ENCODE data around the gene SAMD4B. TPM values are rescaled to one million over a fixed set of nuclear protein-coding genes. Genes with fewer than 3 reads are reported as not detected.
A peak's percentile ranks its signal among the peaks of the same experiment; 100 is the strongest.

SAMD4B gene
- total and polyA plus RNA-seq, 2 experiments from 2014 or later, result 104 to 172 TPM

GRCh38 chr19:39296055-39296645 lies 46.1 kb upstream of the SAMD4B start, which contains the start of gene IFNL1:
TSS of gene IFNL1 (plus strand) at chr19:39296407. CDS start at chr19:39296422, 15 bp downstream.
- no peaks in the 10 kb centered on the region for H3F3A ChIP-seq (replicated peaks; ENCODE audit: low read depth)
- H2AFZ ChIP-seq, result no peak within 1 kb of the TSS
- Mint-ChIP-seq H3K9me3 (no peaks in the 10 kb centered on the region), H3K4me1 (peaks cover 3% of the 10 kb centered on the region; the same call in 2 of the 3 replicates), H3K27me3 (ENCODE audit: insufficient read depth, low read depth, poor library complexity) (peaks cover 9% of the 10 kb centered on the region), H3K27ac (no peak within 1 kb of the TSS), H3K4me3 (no peak within 1 kb of the TSS), H3K36me3 (ENCODE audit: low read depth) (no peaks in the 10 kb centered on the region)
- H3K4me3 ChIP-seq, result no peak within 1 kb of the TSS
- H3K9me2 ChIP-seq (ENCODE audit: insufficient read depth), result no peaks in the 10 kb centered on the region
- H3K4me2 ChIP-seq, result no peak within 1 kb of the TSS
- H3K27me3 ChIP-seq (ENCODE audit: insufficient read depth), result no peaks in the 10 kb centered on the region
- no peak within 1 kb of the TSS for H3K27ac ChIP-seq (ENCODE audit: low read depth)
- no peak for TF ChIP-seq ZNF462 (CRISPR knock-in tag; IDR thresholded peaks at IDR 0.05)
- TF ChIP-seq REST (IDR thresholded peaks at IDR 0.05; ENCODE audit: unreplicated experiment), result no peak
- no peak for TF ChIP-seq NANOG (IDR thresholded peaks at IDR 0.05; ENCODE audit: borderline replicate concordance)
- TF ChIP-seq EZH2phosphoT487 (IDR thresholded peaks at IDR 0.05; ENCODE audit: unreplicated experiment), result no peak
- TF ChIP-seq JUNB (IDR thresholded peaks at IDR 0.05; ENCODE audit: unreplicated experiment), result no peak
- no peak for TF ChIP-seq ZNF114 (CRISPR knock-in tag; IDR thresholded peaks at IDR 0.05)
- TF ChIP-seq POLR2AphosphoS5 (IDR thresholded peaks at IDR 0.05; ENCODE audit: low read depth), result no peak
- TF ChIP-seq CTCF (conservative IDR thresholded peaks at IDR 0.05; ENCODE audit: low read depth in 2 of 2), result no peak
- no peak for TF ChIP-seq CREB1 (CRISPR knock-in tag; IDR thresholded peaks at IDR 0.05; ENCODE audit: low read depth)
- DNase-seq (ENCODE audit: low spot score) (peak; percentile 42), ATAC-seq (peak; percentile 54)
- no peaks in the 10 kb centered on the region for H3K4me1 ChIP-seq (ENCODE audit: insufficient read depth)
- H3K79me2 ChIP-seq (replicated peaks; ENCODE audit: insufficient read depth), result no peaks in the 10 kb centered on the region
- no peaks in the 10 kb centered on the region for H3K36me3 ChIP-seq (ENCODE audit: insufficient read depth)
- H4K20me1 ChIP-seq (replicated peaks; ENCODE audit: insufficient read depth), result no peaks in the 10 kb centered on the region

All from GM23338 (cell line).